Measurements from ENCODE around the gene NTRK2. TPM values are rescaled to one million over a fixed set of nuclear protein-coding genes. Genes with fewer than 3 reads are reported as not detected.

The NTRK2 gene
- total and polyA plus RNA-seq, 3 donors from 2014 or later = 5.3 to 10.8 (median 5.6) TPM

- Histone ChIP-seq H3K4me1 (no peaks in the 10 kb centered on the region), H3K27ac (no peak overlapping the region), H3K9me3 (no peaks in the 10 kb centered on the region), H3K27me3 (no peaks in the 10 kb centered on the region), H3K4me3 (no peak overlapping the region), H3K36me3 (ENCODE audit: low read depth, missing control alignments) (no peaks in the 10 kb centered on the region)
- TF ChIP-seq CTCF (IDR thresholded peaks at IDR 0.05) (no peak), POLR2A (IDR thresholded peaks at IDR 0.05) (no peak)
- intact Hi-C loops (cut with DNase I; ENCODE audit: low total_unique reads) = no loop called here
- WGBS, 2 donors = 68 to 79% methylated on average over 2 of the region's 2 CpGs
- DNase-seq = no peak
Observed at GRCh38 chr9:85055506-85056202, 386.1 kb downstream of the NTRK2 start.

GRCh38 chr9:85056203-85056572 lies 386.7 kb downstream of the NTRK2 start:
- H3K9me3 ChIP-seq = no peaks in the 10 kb centered on the region
- TF ChIP-seq CTCF (IDR thresholded peaks at IDR 0.05) (no peak), POLR2A (IDR thresholded peaks at IDR 0.05) (no peak)

GRCh38 chr9:85061969-85062368 lies 392.4 kb downstream of the NTRK2 start:
- no peaks in the 10 kb centered on the region for H3K36me3 ChIP-seq (ENCODE audit: low read depth, missing control alignments)
- no peak overlapping the region for H3K4me3 ChIP-seq
- no peak for DNase-seq
- intact Hi-C loops (cut with DNase I; ENCODE audit: low total_unique reads) = no loop called here
- H3K4me1 ChIP-seq = no peaks in the 10 kb centered on the region
- TF ChIP-seq POLR2A (IDR thresholded peaks at IDR 0.05) = no peak
- TF ChIP-seq CTCF (IDR thresholded peaks at IDR 0.05) = no peak
- 71% methylated on average over 1 of the region's 1 CpG for WGBS, 2 donors
- no peak overlapping the region for H3K27ac ChIP-seq
- H3K27me3 ChIP-seq = no peaks in the 10 kb centered on the region
- H3K9me3 ChIP-seq = no peaks in the 10 kb centered on the region

More at GRCh38 chr9:85056203-85056572, 386.7 kb downstream of the NTRK2 start:
- DNase-seq = no peak
- no peaks in the 10 kb centered on the region for H3K36me3 ChIP-seq (ENCODE audit: low read depth, missing control alignments)
- 79 to 90% methylated on average over 3 of the region's 3 CpGs for WGBS, 2 donors
- no peaks in the 10 kb centered on the region for H3K27me3 ChIP-seq
- no peak overlapping the region for H3K4me3 ChIP-seq
- no peaks in the 10 kb centered on the region for H3K4me1 ChIP-seq
- H3K27ac ChIP-seq = no peak overlapping the region
- intact Hi-C loops (cut with DNase I; ENCODE audit: low total_unique reads) = no loop called here

- H3K27me3 ChIP-seq = no peaks in the 10 kb centered on the region
- H3K4me1 ChIP-seq = no peaks in the 10 kb centered on the region
- no peaks in the 10 kb centered on the region for H3K9me3 ChIP-seq
- intact Hi-C loops (cut with DNase I; ENCODE audit: low total_unique reads) = no loop called here
- H3K27ac ChIP-seq = no peak overlapping the region
- no peak for TF ChIP-seq CTCF (IDR thresholded peaks at IDR 0.05)
- no peak for TF ChIP-seq POLR2A (IDR thresholded peaks at IDR 0.05)
- H3K4me3 ChIP-seq = no peak overlapping the region
- no peak for DNase-seq
- 82 to 83% methylated on average over 4 of the region's 4 CpGs for WGBS, 2 donors
- no peaks in the 10 kb centered on the region for H3K36me3 ChIP-seq (ENCODE audit: low read depth, missing control alignments)
Observed at GRCh38 chr9:85062385-85063022, 393.0 kb downstream of the NTRK2 start.
